PC-9 (cell line): ENCODE results near the gene DNAJC12.

Experiments used
- EZH2 ChIP-seq: fragments of 200-600 bp; sonication (generic); IDR thresholded peaks from 2 replicates; pipeline ENCODE4 v1.8.0; 2017; ENCODE audit warnings: antibody characterized with exemption, low read depth
- TF ChIP-seq, protein P1 (sequence below): fragments of 200-600 bp; sonication (generic); conservative IDR thresholded peaks from 2 replicates; pipeline ENCODE4 v1.6.1; 2017; ENCODE audit warnings: mixed run types, antibody characterized with exemption, mild to moderate bottlenecking, moderate library complexity

DNA sequence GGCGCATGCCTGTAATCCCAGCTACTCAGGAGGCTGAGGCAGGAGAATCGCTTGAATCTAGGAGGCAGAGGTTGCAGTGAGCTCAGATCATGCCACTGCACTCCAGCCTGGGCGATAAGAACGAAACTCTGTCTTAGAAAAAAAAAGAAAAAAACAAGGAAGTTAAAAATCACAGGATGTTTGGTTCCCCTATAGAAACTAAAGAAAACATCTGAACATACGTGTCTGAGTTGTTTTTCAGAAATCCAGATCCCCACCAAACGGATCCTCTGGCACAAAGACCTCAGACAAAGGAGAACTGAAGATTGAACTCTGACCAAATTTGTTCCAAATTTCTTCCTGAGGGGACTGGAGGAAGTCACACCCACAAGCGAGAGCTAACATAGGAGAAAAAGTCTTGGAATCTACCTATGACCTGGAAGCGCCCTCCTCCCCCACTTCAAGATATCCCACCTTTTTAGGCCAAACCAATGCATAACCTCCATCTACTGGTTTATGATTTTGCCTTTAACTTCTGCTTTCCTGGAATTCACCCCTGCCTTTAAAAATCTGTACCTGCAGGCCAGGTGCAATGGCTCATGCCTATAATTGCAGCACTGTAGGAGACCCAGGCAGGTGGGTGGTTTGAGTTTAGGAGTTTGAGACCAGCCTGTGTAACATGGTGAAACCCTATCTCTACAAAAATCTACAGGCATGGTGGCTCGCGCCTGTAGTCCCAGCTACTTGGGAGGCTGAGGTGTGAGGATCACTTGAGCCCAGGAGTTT, 26.8 kb upstream of the DNAJC12 start:
- TF ChIP-seq, protein P1, sequence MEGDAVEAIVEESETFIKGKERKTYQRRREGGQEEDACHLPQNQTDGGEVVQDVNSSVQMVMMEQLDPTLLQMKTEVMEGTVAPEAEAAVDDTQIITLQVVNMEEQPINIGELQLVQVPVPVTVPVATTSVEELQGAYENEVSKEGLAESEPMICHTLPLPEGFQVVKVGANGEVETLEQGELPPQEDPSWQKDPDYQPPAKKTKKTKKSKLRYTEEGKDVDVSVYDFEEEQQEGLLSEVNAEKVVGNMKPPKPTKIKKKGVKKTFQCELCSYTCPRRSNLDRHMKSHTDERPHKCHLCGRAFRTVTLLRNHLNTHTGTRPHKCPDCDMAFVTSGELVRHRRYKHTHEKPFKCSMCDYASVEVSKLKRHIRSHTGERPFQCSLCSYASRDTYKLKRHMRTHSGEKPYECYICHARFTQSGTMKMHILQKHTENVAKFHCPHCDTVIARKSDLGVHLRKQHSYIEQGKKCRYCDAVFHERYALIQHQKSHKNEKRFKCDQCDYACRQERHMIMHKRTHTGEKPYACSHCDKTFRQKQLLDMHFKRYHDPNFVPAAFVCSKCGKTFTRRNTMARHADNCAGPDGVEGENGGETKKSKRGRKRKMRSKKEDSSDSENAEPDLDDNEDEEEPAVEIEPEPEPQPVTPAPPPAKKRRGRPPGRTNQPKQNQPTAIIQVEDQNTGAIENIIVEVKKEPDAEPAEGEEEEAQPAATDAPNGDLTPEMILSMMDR: no peak
- no peak for TF ChIP-seq EZH2
